Sciatic nerve (tissue), 2 donors: ENCODE results near the gene SLC5A2. TPM values are rescaled to one million over a fixed set of nuclear protein-coding genes. Genes with fewer than 3 reads are reported as not detected.
"Not testable (repeated sequence)": the region's sequence is repeated elsewhere in the genome, so short reads cannot be mapped to it uniquely, and the experiment has no call there.

Source experiments
- ATAC-seq: fragments of 200-7000 bp; cut with Tn5 transposase; one replicate; pipeline ENCODE4 v1.9.1; 2020; ENCODE audit warnings: mild to moderate bottlenecking, moderate library complexity
- DNase-seq: peaks from one replicate; pipeline ENCODE4 v3.0.0-alpha.2; 2020; ENCODE audit warnings: low spot score
- intact Hi-C: fragments of 100-400 bp; cut with DNase I; formaldehyde crosslinking; loops from one replicate; pipeline ENCODE4 v1.14.2; 2022
- total RNA-seq: library from RNA; stranded (reverse); fragmentation: NEBNext Ultra II Directional; extraction: Animal tissue kit (Norgen Biotek cat#: 25700); gene quantifications from one replicate; pipeline ENCODE4 v1.2.1, GENCODE V29; 2021
- donor health status: DM: no; HTN: no; CAD: no.
- donor health status: DM: no; HTN: no; CAD: no.

SLC5A2 gene
- not detected for total RNA-seq

DNA sequence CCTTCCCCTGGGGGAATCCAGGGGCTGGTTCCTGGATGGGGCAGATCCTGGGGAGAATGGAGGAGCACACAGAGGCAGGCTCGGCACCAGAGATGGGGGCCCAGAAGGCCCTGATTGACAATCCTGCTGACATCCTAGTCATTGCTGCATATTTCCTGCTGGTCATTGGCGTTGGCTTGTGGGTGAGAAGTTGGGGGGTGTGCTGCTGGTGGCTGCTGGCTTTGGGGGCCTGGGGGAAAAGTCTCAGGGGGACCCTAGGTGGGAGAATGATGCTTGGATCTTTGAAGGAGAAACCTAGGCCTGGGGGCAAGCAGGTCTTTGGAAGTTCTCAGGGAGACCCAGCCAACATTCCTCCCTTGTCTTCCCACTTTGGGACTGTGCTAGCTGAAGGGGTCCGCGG, at the start of gene SLC5A2:
Gene SLC5A2 (plus strand): TSS at position 43 of the 400 bp plus-strand sequence. CDS start 14 bp downstream, at position 57.
- DNase-seq (no peak), ATAC-seq (no peak)
- intact Hi-C loops: no loop called here

DNA sequence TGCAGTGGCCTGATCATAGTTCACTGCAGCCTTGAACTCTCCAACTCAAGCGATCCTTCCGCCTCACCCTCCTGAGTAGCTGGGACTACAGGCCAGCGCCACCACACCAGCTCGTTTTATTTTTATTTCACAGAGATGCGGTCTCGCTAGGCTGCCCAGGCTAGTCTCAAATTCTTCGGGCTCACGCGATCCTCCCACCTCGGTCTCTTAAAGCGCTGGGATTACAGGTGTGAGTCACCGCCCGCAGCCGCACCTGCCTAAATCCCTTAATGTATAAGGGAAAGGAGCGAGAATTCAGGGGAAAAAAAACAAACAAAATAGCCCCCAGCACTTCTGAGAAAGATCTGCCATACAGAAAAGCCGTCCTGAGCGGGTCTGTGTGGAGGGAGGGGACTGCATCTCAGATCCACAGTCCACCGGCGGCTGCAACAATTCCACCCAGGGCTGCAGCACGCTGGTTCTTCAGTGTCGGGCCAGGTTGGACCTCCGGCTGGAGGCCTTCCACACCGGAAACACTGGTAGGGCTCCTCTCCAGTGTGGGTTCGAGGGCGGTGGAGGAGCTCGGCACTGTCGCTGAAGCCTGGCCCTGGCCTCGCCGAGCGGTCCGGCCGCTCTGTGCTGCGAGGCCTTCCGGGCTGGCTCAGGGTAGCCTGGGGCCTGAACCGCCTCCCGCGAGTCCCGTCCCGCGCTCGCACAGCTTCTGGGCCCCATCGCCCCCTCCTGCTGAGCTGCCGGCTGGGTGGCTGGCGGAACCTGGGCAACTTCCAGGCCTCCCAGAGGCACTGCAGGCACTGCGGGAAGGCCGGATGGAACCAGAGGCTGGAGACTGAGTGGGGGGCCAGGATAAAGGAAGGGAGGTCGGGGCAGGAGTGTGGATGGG, 47.3 kb upstream of the SLC5A2 start:
- intact Hi-C loops: no loop called here

DNA sequence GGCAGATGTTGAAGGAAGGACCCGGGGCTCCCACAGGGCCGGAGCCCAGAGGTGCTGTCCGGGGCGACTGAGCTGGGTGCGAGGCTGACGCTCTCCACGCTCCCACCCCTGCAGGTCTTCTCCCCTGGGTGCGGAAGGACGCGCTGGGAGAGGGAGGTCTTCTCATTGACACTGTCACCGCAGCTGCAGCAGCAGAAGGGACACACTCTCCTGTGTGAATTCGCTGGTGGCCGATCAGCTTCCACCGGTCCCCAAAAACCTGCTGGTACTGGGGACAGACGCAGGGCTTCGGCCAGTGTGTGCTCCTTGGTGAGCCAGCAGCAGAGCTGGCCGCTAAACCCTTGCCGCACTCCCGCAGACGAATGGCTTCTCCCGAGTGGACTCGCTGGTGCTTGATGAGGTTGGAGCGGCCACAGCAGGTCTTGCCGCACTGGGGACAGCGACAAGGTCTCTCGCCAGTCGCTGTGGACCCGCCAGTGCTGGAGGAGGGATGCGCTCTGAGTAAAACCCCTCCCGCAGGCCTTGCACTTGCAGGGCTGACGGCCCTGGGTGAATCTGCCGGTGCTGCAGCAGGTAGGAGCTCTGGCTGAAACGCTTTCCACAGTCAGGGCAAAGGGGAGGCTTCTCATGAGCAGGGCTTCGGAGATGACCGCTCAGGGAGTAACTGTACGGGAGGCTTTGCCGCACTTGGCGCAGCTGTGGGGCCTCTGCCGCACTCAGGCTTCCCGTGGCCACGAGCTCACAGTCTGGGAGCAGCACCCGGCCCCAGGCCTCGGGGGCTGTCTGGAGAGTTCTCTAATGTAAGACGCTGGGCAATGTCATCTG, 46.5 kb upstream of the SLC5A2 start:
- DNase-seq (no peak), ATAC-seq (no peak)
- intact Hi-C loops: no loop called here

More for the DNA sequence above, 47.3 kb upstream of the SLC5A2 start:
- ATAC-seq: no peak
- DNase-seq: no peak

DNA sequence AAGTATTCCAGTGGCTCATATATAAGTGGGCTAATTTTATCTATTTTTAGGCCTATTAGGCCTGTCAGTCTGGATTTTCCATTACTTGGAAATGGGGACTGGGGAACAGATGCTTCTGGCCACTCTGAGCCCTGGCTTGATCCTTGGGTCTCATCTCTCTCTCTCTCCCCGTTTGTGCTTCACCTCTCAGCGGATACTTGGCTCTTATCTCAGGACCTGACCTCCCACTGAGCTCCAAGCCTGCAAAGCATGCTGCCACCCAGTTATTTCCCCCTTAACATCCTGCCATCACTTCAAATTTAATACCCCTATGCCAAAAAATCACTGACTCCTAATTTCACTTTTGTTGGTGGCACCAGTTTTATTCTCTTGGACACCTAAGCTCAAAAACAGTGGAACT, 44.5 kb upstream of the SLC5A2 start:
- ATAC-seq (no peak), DNase-seq (no peak)
- intact Hi-C loops: no loop called here

DNA sequence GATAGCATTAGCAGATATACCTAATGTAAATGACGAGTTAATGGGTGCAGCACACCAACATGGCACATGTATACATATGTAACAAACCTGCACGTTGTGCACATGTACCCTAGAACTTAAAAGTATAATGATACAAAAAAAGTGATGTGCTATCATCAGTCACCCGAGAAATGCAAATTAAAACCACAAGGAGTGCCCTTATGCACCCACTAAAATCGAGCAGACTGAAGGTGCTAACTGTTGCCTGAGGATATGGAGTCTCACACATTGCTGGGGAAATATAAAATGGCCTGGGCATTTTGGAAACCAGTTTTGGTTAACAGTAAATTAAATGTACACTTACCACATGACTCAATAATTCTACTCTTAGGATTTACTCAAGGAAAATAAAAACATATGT, 43.9 kb upstream of the SLC5A2 start:
- ATAC-seq, intact Hi-C loops, DNase-seq: not testable (repeated sequence)

DNA sequence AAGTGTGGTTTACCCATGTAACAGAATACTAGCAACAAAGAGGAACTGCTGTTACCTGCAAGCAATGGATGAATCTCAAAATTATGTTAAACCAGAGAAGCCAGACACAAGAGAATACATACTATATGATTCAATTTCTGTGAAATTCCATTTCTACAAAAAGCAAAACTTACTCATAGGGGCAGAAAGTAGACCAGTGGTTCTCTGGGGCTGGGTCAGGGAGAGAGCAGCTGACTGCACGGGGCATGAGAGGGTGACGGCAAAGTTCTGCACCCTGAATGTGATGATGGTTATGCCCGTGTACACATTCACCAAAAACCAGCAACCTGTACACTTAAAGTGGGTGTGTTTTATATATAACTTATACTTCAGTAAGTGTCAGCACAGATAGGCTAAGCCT, 43.4 kb upstream of the SLC5A2 start:
- intact Hi-C loops: no loop called here
- ATAC-seq (no peak), DNase-seq (no peak)

DNA sequence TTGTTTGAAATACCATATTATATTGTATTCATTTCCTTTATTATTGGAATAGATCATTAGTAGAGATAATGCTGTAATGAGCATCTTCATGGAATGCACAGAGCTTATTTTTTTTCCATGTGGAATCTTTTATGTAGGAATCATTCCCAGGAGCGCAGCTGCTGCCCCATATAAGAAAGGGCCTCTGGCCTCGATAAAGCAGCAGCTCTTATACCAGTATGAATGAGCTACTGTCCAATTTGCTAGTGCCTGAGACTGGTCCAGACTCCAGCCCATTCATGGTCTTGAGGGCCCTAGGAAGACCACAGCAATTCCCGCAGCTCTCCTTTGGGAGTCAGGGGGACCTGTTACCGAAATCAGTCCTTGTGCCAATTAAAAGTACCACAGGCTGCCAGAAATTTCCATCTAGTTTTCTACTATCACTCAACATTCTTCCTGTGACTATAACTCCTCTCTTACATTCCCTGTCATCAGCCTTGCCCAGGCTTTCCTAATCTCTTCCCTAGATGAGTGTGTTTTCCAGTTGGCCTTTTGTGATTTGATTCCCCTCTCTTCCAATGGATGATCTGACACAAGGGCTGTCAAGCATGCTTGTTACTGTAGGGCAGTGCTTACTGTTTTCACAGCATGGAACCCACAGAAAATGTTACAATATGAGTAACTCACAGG, 42.3 kb upstream of the SLC5A2 start:
- no peak for ATAC-seq
- DNase-seq: no peak
- intact Hi-C loops: loop anchor here (10.0 kb wide), 1 partner anchor 456 kb away; the partner anchor contains the start of gene HSD3B7

DNA sequence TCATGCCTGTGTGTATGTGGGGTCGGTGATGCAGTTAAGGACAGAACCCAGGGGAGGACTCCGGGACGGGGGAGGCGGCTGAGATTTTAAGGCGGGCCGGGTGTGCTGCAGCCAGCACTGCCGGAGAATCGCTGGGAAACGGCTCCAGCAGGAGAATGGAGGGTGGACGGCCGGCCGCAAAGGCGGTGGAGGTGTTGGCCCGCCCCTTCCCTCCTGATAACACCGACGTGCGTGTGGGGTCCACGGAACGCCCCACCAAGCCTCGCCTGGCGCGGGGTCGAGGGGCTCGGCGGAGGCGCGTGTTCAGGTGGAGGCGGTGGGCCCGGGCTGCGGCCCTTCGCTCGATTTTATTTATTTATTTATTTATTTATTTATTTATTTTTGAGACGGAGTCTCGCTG, 41.0 kb upstream of the SLC5A2 start:
- DNase-seq (no peak), ATAC-seq (no peak)
- intact Hi-C loops: loop anchor here (10.0 kb wide), 1 partner anchor 457 kb away; the partner anchor contains the start of gene HSD3B7

DNA sequence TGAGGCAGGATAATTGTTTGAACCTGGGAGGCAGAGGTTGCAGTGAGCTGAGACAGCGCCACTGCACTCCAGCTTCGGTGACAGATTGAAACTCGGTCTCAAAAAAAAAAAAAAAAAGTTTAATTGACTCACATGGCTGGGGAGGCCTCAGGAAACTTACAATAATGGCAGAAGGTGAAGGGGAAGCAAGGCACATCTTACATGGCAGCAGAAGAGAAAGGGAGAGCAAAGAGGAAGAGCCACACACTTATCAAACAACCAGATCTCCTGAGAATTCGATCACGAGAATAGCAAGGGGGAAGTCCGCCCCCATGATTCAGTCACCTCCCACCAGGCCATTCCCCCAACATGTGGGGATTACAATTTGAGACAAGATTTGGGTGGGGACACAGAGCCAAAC, 37.0 kb upstream of the SLC5A2 start:
- intact Hi-C loops: loop anchor here (10.0 kb wide), 1 partner anchor 461 kb away; the partner anchor contains the start of gene HSD3B7
- ATAC-seq, DNase-seq: not testable (repeated sequence)

DNA sequence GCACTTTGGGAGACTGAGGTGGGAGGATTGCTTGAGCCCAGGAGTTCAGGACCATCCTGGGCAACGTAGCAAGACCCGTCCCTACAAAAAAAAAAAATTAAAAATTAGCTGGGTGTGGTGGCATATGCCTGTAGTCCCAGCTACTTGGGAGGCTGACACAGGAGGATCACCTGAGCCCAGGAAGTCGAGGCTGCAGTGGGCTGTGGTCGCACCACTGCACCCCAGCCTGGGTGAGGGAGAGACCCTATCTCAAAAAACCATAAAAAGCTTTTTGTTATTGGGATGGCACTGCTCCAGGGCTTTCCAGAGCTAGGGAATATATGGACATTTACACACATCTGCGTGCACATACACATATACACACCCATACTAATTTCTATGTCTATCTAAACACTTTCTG, 31.7 kb upstream of the SLC5A2 start:
- intact Hi-C loops: no loop called here
- no peak for DNase-seq

DNA sequence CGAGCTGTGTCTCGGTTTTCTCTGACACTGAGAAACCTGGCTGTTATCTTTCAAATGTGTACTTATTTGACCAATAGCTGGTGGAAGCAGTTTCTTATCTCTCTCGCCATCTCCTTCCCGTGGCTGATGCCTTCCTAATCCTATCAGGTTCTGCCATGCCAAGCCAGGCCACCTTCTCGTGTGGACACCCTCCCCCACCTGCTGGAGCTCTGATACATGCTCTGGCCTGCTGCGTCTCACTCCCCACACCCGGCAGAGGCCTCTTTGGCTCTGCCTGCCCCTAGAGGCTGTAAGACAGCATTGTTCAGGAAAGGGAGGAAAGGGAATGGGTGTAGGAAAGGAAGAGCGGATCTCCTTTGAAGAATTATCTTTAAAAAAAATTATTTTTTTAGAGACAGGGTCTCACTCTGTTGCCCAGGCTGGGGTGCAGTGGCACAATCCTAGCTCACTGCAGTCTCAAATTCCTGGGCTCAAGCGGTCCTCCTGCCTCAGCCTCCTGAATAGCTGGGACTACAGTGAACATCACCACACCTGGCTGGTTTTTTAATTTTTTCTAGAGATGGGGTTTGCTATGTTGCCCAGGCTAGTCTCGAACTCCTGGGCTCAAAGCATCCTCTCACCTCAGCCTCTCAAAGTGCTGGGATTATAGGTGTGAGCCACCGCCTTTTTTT, 31.1 kb upstream of the SLC5A2 start:
- intact Hi-C loops: no loop called here
- DNase-seq: no peak
- peak; percentile 72 for ATAC-seq

More for the DNA sequence above, 31.7 kb upstream of the SLC5A2 start:
- ATAC-seq: no peak

DNA sequence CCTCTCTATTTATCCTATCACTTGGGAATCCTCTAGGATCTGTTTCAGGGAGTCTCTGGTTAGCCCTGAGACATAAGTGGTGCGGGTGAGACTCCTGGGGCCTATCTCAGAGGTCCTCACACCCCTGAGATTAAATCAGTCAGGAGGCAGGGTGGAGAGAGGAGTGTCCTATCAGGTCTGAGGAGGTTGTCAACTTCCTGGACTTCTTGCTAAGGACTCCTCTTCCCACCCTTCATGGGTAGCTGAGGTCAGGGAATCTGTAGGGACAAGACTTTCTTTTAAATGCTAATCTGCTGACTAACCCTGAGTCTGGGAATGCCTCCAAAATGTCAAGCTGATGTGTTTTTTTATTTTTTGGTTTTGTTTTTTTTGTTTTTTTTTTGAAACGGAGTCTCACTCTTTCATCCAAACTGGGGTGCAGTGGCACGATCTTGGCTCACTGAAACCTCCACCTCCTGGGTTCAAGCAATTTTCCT, 30.3 kb upstream of the SLC5A2 start:
- intact Hi-C loops: no loop called here
- no peak for DNase-seq
- ATAC-seq: peak; percentile 81

DNA sequence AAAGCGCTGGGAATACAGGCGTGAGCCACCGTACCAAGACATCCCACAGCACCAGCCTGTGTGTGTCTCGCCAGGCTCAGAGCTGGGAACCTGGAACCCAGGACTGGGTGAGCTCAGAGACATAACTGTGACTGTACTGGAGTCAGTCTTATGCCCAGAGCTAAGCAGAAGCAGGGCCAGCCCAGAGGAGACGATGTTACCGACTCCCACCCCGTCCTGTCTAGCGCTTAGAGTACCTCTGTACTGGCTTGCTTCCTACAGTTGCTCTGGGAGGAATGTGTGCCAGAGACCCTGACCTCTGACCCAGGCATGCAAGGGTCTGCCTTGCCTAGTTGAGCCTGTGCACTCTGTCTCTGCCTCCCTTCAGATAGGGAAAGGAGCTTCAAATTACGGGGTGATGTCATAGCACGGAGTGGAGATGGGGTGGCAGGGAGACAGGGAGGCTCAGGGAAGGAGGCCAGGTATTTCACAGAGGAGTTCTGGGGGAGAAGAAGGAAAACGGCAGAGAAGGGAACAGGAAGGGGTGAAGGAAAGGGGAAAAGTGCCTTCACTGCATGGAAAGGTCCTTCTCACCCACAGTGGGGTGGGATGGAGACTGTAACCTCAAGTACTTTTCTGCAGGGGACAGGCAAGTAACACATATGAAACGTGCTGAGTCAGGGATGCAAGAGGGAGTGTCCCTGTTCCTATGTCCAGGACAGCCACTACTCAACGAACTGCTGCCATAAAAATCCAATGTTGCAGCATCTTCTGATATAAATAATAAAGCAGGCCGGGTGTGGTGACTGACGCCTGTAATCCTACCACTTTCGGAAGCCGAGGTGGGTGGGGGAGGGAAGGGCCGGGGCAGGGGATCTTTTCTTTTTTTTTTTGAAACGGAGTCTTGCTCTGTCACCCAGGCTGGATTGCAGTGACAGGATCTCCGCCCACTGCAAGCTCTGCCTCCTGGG, 29.4 kb upstream of the SLC5A2 start:
- intact Hi-C loops: no loop called here
- DNase-seq: peak; percentile 60
- ATAC-seq: peak; percentile 25

DNA sequence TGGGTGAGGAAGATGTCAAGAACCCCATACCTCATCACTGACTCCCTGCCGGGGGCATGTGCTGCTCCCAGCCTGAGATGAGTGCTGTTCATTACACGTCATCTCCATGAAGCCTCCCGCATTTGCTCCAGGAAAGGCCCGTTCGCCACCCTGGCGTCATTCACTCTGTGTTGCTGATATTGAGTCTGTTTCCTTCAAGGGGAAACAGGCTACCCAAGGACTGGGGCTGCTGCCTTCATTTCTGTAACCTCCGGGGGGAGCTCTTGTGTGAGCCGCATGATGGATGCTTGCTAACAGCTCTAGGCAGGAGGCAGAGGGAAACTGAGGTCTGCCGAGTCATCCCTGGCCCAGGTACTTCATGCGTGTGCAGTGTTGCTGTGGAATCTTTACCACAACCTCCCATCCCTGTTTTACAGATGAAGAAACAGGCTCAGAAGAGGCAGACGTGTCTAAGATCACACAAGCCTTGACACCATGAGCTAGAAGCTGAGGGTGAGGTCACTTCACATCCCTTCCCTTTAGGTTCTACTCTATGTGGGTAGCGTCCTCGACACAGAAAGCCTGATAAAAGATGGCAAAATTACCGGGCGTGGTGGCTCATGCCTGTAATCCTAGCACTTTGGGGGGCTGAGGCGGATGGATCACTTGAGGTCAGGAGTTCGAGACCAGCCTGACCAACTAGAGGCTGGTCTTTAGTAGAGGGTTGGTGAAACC, 27.2 kb upstream of the SLC5A2 start:
- ATAC-seq (no peak), DNase-seq (peak; percentile 60)
- intact Hi-C loops: no loop called here

DNA sequence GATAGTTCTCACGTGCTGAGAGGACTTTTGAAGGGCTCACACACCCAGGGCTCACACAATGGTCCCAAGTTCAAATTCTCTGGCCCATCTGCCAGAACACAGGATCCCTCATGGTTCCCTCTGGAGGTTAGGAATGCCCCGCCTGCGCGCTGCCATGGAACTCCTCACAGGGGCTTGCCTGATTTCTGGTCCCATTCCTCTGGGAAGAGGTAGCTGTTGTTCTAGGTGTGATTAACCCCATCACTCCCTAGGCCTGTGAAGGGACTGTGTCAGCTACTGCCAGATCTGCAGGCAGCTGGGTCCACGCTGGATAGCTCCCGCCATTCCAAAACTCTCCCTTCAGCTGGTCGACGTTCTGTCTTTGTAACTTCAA, 25.9 kb upstream of the SLC5A2 start:
- intact Hi-C loops: no loop called here
- no peak for ATAC-seq
- DNase-seq: no peak

DNA sequence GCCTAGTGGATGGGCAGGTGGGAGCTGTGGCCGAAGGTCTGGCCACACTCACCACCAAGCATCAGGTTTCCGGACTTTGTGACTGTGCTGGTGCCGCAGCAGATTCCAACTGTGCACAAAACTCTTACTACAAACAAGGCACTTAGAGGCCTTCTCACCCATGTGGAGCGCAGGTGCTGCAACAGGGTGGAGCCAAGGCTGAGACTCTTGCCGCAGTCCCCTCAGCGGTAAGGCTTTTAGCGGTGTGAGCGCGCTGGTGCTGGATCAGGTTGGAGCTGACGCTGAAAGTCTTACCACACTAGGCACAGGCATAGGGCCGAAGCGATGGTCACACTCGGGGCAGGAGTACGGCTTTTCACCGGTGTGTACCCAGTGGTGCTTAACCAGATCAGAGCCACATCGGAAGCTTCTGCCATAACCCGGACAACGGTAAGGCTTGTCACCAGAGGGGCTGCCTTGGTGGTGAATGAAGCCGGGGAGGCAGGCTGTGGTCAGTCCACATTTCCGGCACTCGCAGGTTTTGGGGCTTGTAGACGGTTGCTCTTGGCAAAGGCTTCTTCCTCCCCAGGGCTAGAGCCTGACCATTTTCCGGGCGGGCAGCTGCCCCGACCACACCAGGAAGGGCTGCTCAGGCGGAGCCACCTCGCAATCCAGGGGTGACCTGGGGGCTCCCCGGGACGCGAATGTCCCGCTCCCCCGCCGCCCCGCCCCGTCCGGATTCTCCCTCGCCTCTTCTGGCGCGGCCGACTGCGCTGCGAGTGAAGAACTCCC, 24.7 kb upstream of the SLC5A2 start:
- peak; percentile 84 for DNase-seq
- intact Hi-C loops: no loop called here
- ATAC-seq: peak; percentile 6
